Muscle of arm (tissue), 12 donors: Measurements from ENCODE around the gene HSD11B1. TPM values are rescaled to one million over a fixed set of nuclear protein-coding genes. Genes with fewer than 3 reads are reported as not detected.

Experiments
- DNase-seq: peaks from one replicate; pipeline ENCODE4 v3.0.0-alpha.2; 2013
- polyA plus RNA-seq, 12 donors: library from polyadenylated mRNA; unstranded; fragments of 120-200 nt; gene quantifications; one replicate each; pipeline ENCODE4 v1.2.1, GENCODE V29; 2013; ENCODE audit not compliant: insufficient read length in 12 of 12

HSD11B1 gene
- polyA plus RNA-seq, 12 donors, result 0.16 to 0.45 (median 0.26) TPM; not detected in 6

- DNase-seq, result no peak
Observed at GRCh38 chr1:209723756-209724693, 19.4 kb downstream of the HSD11B1 start.

- DNase-seq, result no peak
Observed at GRCh38 chr1:209727286-209727685, 22.6 kb downstream of the HSD11B1 start.

DNA sequence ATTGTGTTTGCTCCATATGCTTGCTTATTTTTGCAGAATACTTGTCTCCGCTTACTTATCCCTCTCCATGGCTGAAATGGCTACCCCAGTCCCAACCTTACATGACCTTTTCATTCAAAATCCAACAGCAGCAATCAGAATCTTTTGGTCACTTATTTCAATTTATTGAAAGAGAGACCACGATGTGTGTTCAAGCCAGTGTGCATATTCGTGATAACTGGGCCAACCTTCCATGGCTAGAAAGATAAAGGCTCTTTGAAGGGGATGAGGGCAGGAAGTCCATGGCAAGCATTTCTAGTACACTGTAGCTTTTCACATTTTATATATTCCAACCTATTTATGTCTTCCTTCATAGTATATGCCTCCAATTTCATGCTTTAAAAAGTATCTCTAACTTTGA lies 23.1 kb downstream of the HSD11B1 start:
- DNase-seq, result no peak

- peak; percentile 31 for DNase-seq
Observed at GRCh38 chr1:209728466-209728865, 23.8 kb downstream of the HSD11B1 start.

- DNase-seq, result no peak
Observed at GRCh38 chr1:209729436-209729835, 24.8 kb downstream of the HSD11B1 start.

- DNase-seq, result no peak
Observed at GRCh38 chr1:209732725-209733124, 28.1 kb downstream of the HSD11B1 start.

DNA sequence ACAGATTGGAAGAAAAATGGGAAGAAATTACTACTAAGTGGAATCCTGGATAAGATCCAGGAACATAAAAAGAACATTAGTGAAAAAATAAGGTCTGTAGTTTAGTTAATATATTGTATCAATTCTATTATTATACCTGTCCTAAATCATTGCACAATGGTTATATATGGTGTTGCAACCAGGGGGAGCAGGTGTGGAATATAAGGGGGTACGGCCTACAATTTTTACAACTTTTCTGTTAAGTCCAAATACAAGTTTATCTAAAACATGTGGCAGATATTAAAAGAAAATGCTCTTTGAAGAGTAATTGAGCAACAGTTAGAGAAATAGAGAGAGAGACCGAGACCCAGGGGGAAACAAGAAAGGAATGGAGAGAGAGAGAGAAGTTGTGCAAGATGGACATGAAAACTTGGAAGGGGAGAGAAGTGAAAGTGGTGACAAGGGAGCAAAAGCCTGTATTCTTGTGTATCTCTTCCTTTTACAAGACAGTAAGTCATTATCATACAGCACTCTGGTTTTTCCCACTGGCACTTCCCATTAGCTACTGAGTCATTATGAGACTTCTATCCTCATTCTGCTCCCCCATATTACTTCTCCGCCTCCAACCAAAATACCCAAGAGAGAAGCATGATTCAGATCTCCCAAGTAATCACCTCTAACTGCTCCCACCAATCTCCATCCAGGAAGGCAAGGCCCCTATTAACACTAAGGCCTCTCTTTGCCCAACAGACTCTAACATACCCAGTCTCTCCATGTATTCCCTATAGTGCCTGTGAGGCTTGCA lies 29.0 kb downstream of the HSD11B1 start:
- no peak for DNase-seq

- no peak for DNase-seq
Observed at GRCh38 chr1:209736490-209737117, 32.0 kb downstream of the HSD11B1 start.

DNA sequence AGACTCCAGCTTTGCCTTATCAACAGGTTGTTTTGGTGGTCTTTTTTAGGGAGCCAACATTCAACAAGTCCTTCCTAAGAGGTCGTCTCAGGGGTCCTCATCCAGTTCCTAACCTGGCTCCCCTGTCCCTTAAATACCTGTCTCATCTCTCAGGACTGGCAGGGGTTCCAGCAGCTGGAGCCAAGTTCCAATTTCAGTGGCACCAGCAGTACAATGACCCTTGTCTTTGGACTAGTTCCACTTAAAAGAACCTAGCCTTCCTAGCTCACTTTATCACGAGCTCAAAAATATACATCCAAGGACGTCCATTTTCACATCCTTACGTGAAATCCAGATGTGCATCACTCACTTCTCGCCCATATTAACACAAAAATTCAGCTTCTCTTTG lies 32.5 kb downstream of the HSD11B1 start:
- no peak for DNase-seq

DNA sequence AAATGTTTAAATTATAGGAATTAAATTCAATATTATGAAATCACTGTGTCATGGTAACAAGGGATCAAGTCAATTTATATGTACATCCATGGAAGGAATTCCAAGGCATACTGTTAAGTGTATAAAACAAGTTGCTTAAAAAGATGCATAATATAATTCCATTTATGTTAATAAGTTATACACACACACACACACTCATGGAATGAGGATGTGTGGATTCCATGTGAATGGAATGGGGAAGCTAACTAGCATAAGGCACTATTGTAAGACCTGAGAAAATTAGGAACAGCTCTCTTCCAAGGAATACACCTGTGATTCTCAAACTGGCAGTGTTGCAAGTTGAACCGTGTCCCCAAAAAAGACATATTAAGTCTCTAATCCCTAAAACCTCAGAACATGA lies 33.6 kb downstream of the HSD11B1 start:
- DNase-seq, result no peak

DNA sequence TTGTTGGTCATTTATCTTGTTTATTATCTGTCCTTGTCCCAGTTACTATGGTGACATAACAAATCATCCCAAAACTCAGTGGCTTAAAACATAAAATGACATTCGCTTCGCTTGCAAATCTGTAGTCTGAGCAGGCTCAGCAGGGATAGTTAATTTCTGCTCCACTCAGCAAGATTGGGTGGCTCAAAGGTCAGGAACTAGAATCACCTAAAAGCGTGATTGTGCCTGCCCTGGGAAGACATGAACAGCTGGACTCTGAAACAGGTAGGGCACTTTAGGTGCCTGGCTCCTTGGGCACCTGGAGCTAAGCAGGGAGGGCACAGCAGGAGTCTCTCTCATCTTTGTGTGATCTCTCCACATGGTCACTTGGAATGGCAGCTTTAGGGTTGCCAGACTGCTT lies 36.5 kb downstream of the HSD11B1 start:
- no peak for DNase-seq

DNA sequence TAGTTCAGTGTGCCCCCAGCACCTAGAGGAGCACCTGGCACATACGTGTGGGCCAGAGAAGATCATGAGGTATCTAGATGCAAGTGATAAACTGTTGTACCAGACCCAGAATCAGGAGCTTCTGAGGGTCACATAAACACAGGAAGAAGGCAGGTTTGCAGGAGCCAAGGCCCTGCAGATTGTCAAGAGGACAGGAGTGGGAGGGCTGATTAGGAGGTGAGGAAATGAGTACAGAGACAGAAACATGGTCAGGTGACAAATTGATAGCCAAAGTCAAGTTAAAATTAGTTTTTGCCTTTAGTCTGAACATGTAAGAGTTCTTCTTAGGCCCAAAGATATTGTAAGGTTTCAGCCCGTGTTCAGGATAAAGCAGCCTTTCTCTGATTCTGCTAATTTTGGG lies 37.2 kb downstream of the HSD11B1 start:
- no peak for DNase-seq

DNA sequence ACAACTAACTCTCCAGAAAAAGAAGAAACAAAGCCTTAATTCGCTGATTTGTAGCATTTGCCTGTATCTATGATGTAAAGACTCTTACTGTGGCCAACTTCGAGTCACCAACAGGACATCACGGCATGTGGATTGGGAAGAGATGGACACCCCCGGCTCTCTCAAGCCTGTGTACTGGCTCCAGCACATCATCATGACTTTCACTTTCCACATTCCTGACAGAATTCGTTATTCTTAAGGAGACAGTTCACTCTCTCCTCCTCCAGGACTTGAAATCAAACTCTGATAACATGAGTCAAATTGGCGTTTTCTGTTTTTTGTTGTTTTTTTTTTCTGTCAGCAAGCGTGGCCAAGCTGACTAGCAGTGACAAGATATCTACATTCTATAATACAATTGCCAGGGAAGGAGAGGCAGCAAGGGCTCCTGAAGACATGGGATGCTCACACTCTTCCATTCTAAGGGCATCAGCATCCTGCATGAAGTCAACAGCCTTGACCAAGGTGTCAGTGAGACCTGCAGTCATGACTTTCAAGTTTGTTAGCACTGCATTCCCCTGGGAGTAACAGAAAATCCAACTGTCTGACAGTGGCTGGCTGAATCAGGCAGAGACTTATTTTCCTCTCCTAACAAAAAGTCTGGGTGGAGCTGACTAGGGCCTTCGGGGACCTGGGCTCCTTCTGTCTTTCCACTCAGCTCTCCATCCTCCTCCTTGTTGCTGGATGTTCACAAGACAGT lies 37.9 kb downstream of the HSD11B1 start:
- peak; percentile 22 for DNase-seq

DNA sequence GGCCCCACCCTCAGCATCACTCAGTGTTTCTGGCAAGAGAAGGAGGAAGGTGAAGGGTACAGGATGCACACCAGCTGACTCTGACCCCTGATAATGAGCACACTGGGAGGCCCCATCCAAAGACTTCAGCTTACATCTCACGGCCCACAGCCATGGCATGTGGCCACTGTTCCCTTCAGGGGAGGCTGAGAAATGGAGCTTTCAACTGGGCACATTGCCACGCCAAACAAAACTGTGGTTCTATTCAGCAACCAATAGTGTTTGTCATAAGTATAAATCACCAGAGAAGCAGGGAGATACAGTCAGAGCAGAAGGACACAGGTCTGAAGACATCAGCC lies 38.5 kb downstream of the HSD11B1 start:
- DNase-seq, result no peak

- DNase-seq, result no peak
Observed at GRCh38 chr1:209746451-209747165, 42.0 kb downstream of the HSD11B1 start.

GRCh38 chr1:209747580-209748262 lies 43.1 kb downstream of the HSD11B1 start:
- DNase-seq, result peak; percentile 78

DNA sequence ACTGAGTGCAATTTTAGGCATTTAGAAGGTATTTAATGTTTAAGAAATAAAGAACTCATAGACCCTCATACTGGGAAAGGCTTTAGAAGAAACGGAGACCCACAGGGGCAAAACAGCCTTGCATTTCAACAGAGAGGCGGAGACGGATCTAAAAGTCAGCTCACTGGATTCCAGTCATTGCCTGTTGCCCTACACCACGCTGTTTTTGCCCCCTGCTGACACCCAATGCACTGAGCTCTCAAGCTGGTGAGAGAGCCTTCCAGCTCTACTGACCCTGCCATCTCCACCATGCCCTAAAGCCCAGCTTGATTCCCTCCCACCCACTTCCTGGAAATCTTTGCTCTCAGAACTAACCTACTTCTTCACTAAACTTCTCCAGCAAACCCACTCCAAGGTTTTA lies 44.0 kb downstream of the HSD11B1 start:
- no peak for DNase-seq

DNA sequence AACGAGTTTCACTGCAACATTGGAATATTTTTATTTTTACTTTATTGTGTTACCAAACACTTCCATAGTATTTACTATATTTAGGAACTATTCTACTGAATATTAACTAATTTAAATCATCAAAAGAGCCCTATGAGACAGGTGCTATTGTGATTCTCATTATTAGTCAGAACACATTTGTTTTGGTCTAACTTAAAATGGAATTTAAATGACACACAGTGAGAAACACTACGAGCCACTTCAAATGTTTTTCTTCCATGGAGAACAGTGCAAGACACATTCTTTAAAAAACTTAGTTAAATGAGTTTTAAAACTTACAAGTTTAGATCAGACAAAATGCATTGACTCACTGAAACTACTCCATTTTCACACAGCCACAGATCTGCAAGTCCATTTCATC lies 44.6 kb downstream of the HSD11B1 start:
- DNase-seq, result no peak

- no peak for DNase-seq
Observed at GRCh38 chr1:209749670-209750323, 45.2 kb downstream of the HSD11B1 start.

- DNase-seq, result no peak
Observed at GRCh38 chr1:209751627-209752231, 47.1 kb downstream of the HSD11B1 start.
